Trophoblast cell (in vitro differentiated cells and primary cell): ENCODE measurements around the gene SLC17A9.
A peak's percentile ranks its signal among the peaks of the same experiment; 100 is the strongest.

Source experiments
- DNase-seq, 2 donors: peaks; one replicate each; pipeline ENCODE4 v3.0.0-alpha.2; 2016
- H2AFZ ChIP-seq: 2 replicates; pipeline ENCODE4 v1.6.1; 2013; ENCODE audit warnings: low read length, moderate library complexity, mild to moderate bottlenecking; ENCODE audit not compliant: insufficient read depth, poor library complexity
- H2AK5ac ChIP-seq: 2 replicates; pipeline ENCODE4 v1.6.1; 2013; ENCODE audit warnings: mild to moderate bottlenecking, low read length
- H2BK120ac ChIP-seq: 2 replicates; pipeline ENCODE4 v1.6.1; 2013; ENCODE audit warnings: low read length, mild to moderate bottlenecking, moderate library complexity; ENCODE audit not compliant: insufficient read depth, poor library complexity
- H2BK12ac ChIP-seq: 2 replicates; pipeline ENCODE4 v1.6.1; 2013; ENCODE audit warnings: mild to moderate bottlenecking, low read length, moderate library complexity
- H2BK5ac ChIP-seq: 2 replicates; pipeline ENCODE4 v1.6.1; 2013; ENCODE audit warnings: low read length, low read depth, moderate library complexity, mild to moderate bottlenecking; ENCODE audit not compliant: poor library complexity
- H3K14ac ChIP-seq: 2 replicates; pipeline ENCODE4 v1.6.1; 2013; ENCODE audit warnings: mild to moderate bottlenecking, low read length
- H3K18ac ChIP-seq: 2 replicates; pipeline ENCODE4 v1.6.1; 2013; ENCODE audit warnings: mild to moderate bottlenecking, low read length
- H3K23ac ChIP-seq: 2 replicates; pipeline ENCODE4 v1.6.1; 2013; ENCODE audit warnings: low read length
- H3K27ac ChIP-seq: 2 replicates; pipeline ENCODE4 v1.5.1; 2013; ENCODE audit warnings: low read depth, mild to moderate bottlenecking, inconsistent platforms, low read length, moderate library complexity
- H3K27me3 ChIP-seq: 2 replicates; pipeline ENCODE4 v1.6.1; 2013; ENCODE audit warnings: inconsistent platforms, mild to moderate bottlenecking, low read length, moderate library complexity; ENCODE audit not compliant: insufficient read depth
- H3K36me3 ChIP-seq, 2 experiments: 1 replicate in 1 of 2; 2 replicates in 1 of 2; pipeline ENCODE4 v1.6.1; 2013; ENCODE audit warnings: low read length in 2 of 2, mild to moderate bottlenecking in 2 of 2, moderate library complexity in 1 of 2; ENCODE audit not compliant: insufficient read depth in 2 of 2, control insufficient read depth in 1 of 2
- H3K4ac ChIP-seq: 2 replicates; pipeline ENCODE4 v1.6.1; 2013; ENCODE audit warnings: low read depth, mild to moderate bottlenecking, low read length, moderate library complexity
- H3K4me1 ChIP-seq, 2 experiments: 1 replicate in 1 of 2; 2 replicates in 1 of 2; pipeline ENCODE4 v1.6.1; 2013; ENCODE audit warnings: low read length in 2 of 2, mild to moderate bottlenecking in 2 of 2, moderate library complexity in 1 of 2; ENCODE audit not compliant: insufficient read depth in 2 of 2, control insufficient read depth in 1 of 2
- H3K4me2 ChIP-seq: 2 replicates; pipeline ENCODE4 v1.6.1; 2013; ENCODE audit warnings: inconsistent platforms, mild to moderate bottlenecking, low read length, moderate library complexity
- H3K4me3 ChIP-seq: 2 replicates; pipeline ENCODE4 v1.5.1; 2013; ENCODE audit warnings: mild to moderate bottlenecking, low read depth, low read length, inconsistent platforms
- H3K79me1 ChIP-seq: one replicate; pipeline ENCODE4 v1.6.1; 2013; ENCODE audit warnings: low read length
- H3K79me2 ChIP-seq: 2 replicates; pipeline ENCODE4 v1.6.1; 2013; ENCODE audit warnings: low read length, mild to moderate bottlenecking; ENCODE audit not compliant: control insufficient read depth, insufficient read depth, poor library complexity
- H3K9ac ChIP-seq: 2 replicates; pipeline ENCODE4 v1.6.1; 2013; ENCODE audit warnings: mild to moderate bottlenecking, low read length
- H3K9me3 ChIP-seq: 2 replicates; pipeline ENCODE4 v1.6.1; 2013; ENCODE audit warnings: low read depth, mild to moderate bottlenecking, control low read depth, inconsistent platforms, low read length; ENCODE audit not compliant: insufficient read depth
- H4K12ac ChIP-seq: 2 replicates; pipeline ENCODE4 v1.6.1; 2013; ENCODE audit warnings: low read depth, mild to moderate bottlenecking, low read length, moderate library complexity
- H4K8ac ChIP-seq: 2 replicates; pipeline ENCODE4 v1.6.1; 2013; ENCODE audit warnings: low read depth, mild to moderate bottlenecking, low read length, moderate library complexity
- H4K91ac ChIP-seq: one replicate; pipeline ENCODE4 v1.6.1; 2013; ENCODE audit warnings: low read depth, mild to moderate bottlenecking, low read length, moderate library complexity
- WGBS: extraction: QIAGEN DNeasy Blood & Tissue Kit; methylation state at CpG from one replicate; pipeline ENCODE4 v1.1.7; 2013; ENCODE audit warnings: missing lambda C conversion rate; ENCODE audit not compliant: insufficient read length, insufficient coverage; ENCODE audit errors: extremely low coverage; 5-methylcytosine and 5-hydroxymethylcytosine counted together

The SLC17A9 gene

GRCh38 chr20:62925420-62926228 lies 26.9 kb upstream of the SLC17A9 start:
- peak in 1 of 2 donors; percentile 41 for DNase-seq
- H4K8ac ChIP-seq, result peak overlapping the region; percentile 97
- H3K9me3 ChIP-seq, result no peaks in the 10 kb centered on the region
- peaks cover 25 to 40% of the 10 kb centered on the region in 2 experiments for H3K4me1 ChIP-seq
- no peaks in the 10 kb centered on the region for H3K36me3 ChIP-seq
- peaks cover 22% of the 10 kb centered on the region for H3K79me1 ChIP-seq
- H2BK5ac ChIP-seq, result peak overlapping the region; percentile 83
- peak overlapping the region; percentile 65 for H3K4me2 ChIP-seq
- H2BK120ac ChIP-seq, result peak overlapping the region; percentile 69
- H2BK12ac ChIP-seq, result no peak overlapping the region
- peak overlapping the region; percentile 91 for H3K4me3 ChIP-seq
- H4K91ac ChIP-seq, result peak overlapping the region; percentile 90
- H3K27ac ChIP-seq, result peak overlapping the region; percentile 61
- H2AK5ac ChIP-seq, result peak overlapping the region; percentile 98
- H4K12ac ChIP-seq, result peak overlapping the region; percentile 84
- H3K18ac ChIP-seq, result peak overlapping the region; percentile 71
- no CpG with 5 or more reads among the region's 63 CpGs for WGBS
- H3K79me2 ChIP-seq, result peaks cover 38% of the 10 kb centered on the region
- peak overlapping the region; percentile 88 for H3K9ac ChIP-seq
- peak overlapping the region; percentile 98 for H3K14ac ChIP-seq
- no peaks in the 10 kb centered on the region for H3K27me3 ChIP-seq
- peak overlapping the region; percentile 84 for H2AFZ ChIP-seq
- peak overlapping the region; percentile 100 for H3K4ac ChIP-seq
- no peak overlapping the region for H3K23ac ChIP-seq

- Histone ChIP-seq H3K36me3 (peaks cover 0 to 2% of the 10 kb centered on the region in 2 experiments), H3K18ac (peak within 1 kb of the TSS; percentile 92), H3K9me3 (no peaks in the 10 kb centered on the region), H3K14ac (peak within 1 kb of the TSS; percentile 98), H3K79me2 (peaks cover 37% of the 10 kb centered on the region), H3K4me1 (peaks cover 25 to 35% of the 10 kb centered on the region in 2 experiments), H3K4me2 (peak within 1 kb of the TSS; percentile 97), H3K79me1 (peaks cover 22% of the 10 kb centered on the region), H3K23ac (no peak within 1 kb of the TSS), H2BK5ac (peak within 1 kb of the TSS; percentile 83), H4K8ac (peak within 1 kb of the TSS; percentile 97), H4K91ac (peak within 1 kb of the TSS; percentile 90), H3K9ac (peak within 1 kb of the TSS; percentile 89), H3K27me3 (no peaks in the 10 kb centered on the region), H4K12ac (peak within 1 kb of the TSS; percentile 88), H2AK5ac (peak within 1 kb of the TSS; percentile 98), H2BK12ac (no peak within 1 kb of the TSS), H2BK120ac (peak within 1 kb of the TSS; percentile 87), H3K4ac (peak within 1 kb of the TSS; percentile 100), H2AFZ (peak within 1 kb of the TSS; percentile 84), H3K4me3 (peak within 1 kb of the TSS; percentile 91), H3K27ac (peak within 1 kb of the TSS; percentile 61)
- DNase-seq, result peak; percentile 90 to 93
- no CpG with 5 or more reads among the region's 92 CpGs for WGBS
Measured at GRCh38 chr20:62926229-62927127, 26.0 kb upstream of the SLC17A9 start, which contains the start of gene DIDO1. Gene DIDO1, minus strand, starts transcription at chr20:62926505.

DNA sequence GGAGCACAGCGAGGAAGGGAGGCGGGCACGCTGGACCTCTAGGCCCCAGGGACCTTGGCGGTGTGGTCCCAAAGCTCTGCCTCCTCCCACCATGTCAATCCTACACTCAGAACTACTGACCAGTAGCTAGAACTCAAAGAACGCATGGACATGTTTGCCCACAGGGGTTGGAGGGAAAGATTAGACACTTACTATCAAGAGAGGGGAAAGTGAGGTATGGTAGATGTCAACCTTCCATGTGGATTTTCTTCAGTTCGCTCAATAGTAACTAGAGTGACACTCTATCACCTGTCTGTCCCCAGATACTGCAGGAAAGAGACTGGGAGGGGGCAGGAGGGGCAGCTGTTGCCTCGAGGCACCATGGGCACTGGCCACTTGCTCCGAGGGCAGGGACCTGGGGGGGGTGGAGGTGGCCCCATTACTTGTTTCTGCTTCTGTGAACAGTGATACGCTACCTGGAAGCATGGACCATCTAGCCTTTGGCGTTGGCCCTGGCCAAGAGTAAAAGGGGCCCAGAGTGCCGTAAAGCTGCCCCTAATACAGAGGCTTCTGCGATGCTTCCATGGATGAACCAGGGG lies 25.3 kb upstream of the SLC17A9 start:
- Histone ChIP-seq H3K14ac (peak overlapping the region; percentile 0), H2BK12ac (no peak overlapping the region), H3K4me3 (peak overlapping the region; percentile 77), H2BK120ac (no peak overlapping the region), H2AFZ (no peak overlapping the region), H2AK5ac (no peak overlapping the region), H3K79me2 (peaks cover 39% of the 10 kb centered on the region), H3K4me2 (peak overlapping the region; percentile 97), H2BK5ac (no peak overlapping the region), H3K9ac (peak overlapping the region; percentile 71), H4K12ac (no peak overlapping the region), H3K4ac (peak overlapping the region; percentile 25), H3K18ac (no peak overlapping the region), H3K27me3 (no peaks in the 10 kb centered on the region), H3K79me1 (peaks cover 22% of the 10 kb centered on the region), H3K4me1 (peaks cover 24 to 33% of the 10 kb centered on the region in 2 experiments), H3K36me3 (peaks cover 2% of the 10 kb centered on the region in 2 experiments), H3K23ac (no peak overlapping the region), H4K8ac (peak overlapping the region; percentile 40), H3K9me3 (no peaks in the 10 kb centered on the region), H4K91ac (no peak overlapping the region), H3K27ac (peak overlapping the region; percentile 61)
- no CpG with 5 or more reads among the region's 12 CpGs for WGBS
- DNase-seq, result no peak
